HCT116 (cell line): ENCODE measurements around the gene ZNF148.

ENCODE experiments used
- CEBPB ChIP-seq: IDR thresholded peaks from 2 replicates; pipeline ENCODE4 v1.6.1; 2012; ENCODE audit warnings: low read depth
- CTCF ChIP-seq, 3 experiments: fragments of 200-600 bp in 1 of 3; sonication (generic) in 1 of 3; IDR thresholded peaks in 2 of 3; conservative IDR thresholded peaks in 1 of 3; 2 replicates each; pipeline ENCODE4 v1.5.1; 2012 to 2017; ENCODE audit warnings: low read depth in 2 of 3, low read length in 2 of 3, antibody characterized with exemption in 1 of 3, borderline replicate concordance in 1 of 3, control low read depth in 1 of 3, mild to moderate bottlenecking in 1 of 3, mixed read lengths in 1 of 3, mixed run types in 1 of 3, moderate library complexity in 1 of 3; ENCODE audit not compliant: insufficient read depth in 1 of 3
- EZH2phosphoT487 ChIP-seq: fragments of 200-600 bp; IDR thresholded peaks from 2 replicates; pipeline ENCODE4 v1.6.1; 2018; ENCODE audit warnings: antibody characterized with exemption, borderline replicate concordance
- MAX ChIP-seq: IDR thresholded peaks from 2 replicates; pipeline ENCODE4 v1.6.1; 2012
- POLR2A ChIP-seq: IDR thresholded peaks from 2 replicates; pipeline ENCODE4 v1.7.0; 2011; ENCODE audit warnings: borderline replicate concordance; ENCODE audit not compliant: insufficient read depth, insufficient read length; ENCODE audit errors: extremely low read depth
- RAD21 ChIP-seq: IDR thresholded peaks from 2 replicates; pipeline ENCODE4 v1.6.1; 2012; ENCODE audit warnings: low read depth, mild to moderate bottlenecking
- SP1 ChIP-seq: IDR thresholded peaks from 2 replicates; pipeline ENCODE4 v1.6.1; 2012; ENCODE audit warnings: low read depth

DNA sequence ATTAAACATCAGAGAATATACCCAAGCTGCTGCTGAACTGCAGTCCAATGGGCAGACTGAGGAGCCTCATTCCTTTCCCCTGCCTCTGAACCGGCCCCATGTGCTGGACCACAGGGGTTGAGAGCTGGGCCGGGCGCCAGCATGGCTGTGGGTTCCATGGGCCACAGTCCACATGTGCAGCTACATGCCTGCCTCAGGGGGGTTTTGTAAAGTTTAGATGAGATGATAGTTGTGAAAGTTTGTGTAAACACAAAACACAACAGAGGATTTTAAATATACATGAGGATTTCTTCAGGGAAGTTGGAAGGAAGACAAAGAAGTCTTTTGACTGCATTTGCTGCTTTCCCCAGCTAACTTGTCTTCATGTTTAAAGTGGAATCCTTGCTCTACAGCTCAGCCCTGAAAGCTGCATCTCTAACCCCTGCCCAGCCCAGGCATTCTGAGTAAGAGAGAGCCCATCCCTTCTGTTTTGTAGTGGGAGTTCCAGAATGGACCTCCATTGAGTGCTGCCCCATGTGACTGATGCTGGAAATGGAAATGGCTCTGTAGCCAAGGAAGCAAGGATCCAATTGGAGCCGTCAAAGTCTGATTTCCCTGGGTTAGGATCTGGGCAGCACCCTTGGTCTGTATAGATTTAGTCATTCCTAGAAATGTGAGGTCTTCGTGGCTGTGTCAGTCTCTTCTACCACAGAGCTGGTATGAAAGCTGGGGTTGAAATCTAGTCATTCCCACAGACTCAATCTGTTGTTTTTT is 180.1 kb downstream of the ZNF148 start:
- TF ChIP-seq EZH2phosphoT487 (no peak), CTCF (IDR thresholded peaks at IDR 0.05 in 2 of 3, conservative IDR thresholded peaks at IDR 0.05 in 1 of 3; ENCODE audit: borderline replicate concordance in 1 of 3, insufficient read depth in 1 of 3, low read depth in 2 of 3, low read length in 2 of 3) (no peak), POLR2A (no peak), SP1 (no peak), RAD21 (no peak), MAX (no peak), CEBPB (no peak)
